NCI-H187 treated with DMSO at 0.1 percent for 48 hours (cell line): Measurements from ENCODE around the gene CD63.

Experiments
- DNase-seq: peaks from one replicate; lab custom pipeline; 2025; lab: John Stamatoyannopoulos, UW

Gene CD63

GRCh38 chr12:55686366-55687010 is 42.3 kb downstream of the CD63 start:
- DNase-seq, result no peak

GRCh38 chr12:55685671-55686070 is 43.1 kb downstream of the CD63 start:
- DNase-seq, result no peak

- DNase-seq, result no peak
These were observed 43.9 kb downstream of the CD63 start for GRCh38 chr12:55684761-55685370.

GRCh38 chr12:55683676-55684075 is 45.1 kb downstream of the CD63 start:
- DNase-seq, result no peak

- DNase-seq, result no peak
These were observed 46.6 kb downstream of the CD63 start for GRCh38 chr12:55682087-55682796.

GRCh38 chr12:55681142-55682077 is 47.4 kb downstream of the CD63 start:
- DNase-seq, result no peak

- DNase-seq, result no peak
These were observed 49.1 kb downstream of the CD63 start for GRCh38 chr12:55679691-55680090.

GRCh38 chr12:55676707-55677106 is 52.1 kb downstream of the CD63 start:
- no peak for DNase-seq

GRCh38 chr12:55675666-55676065 is 53.1 kb downstream of the CD63 start:
- no peak for DNase-seq
